Colonic mucosa (tissue), 4 donors: Measurements from ENCODE around the gene KCNIP4. TPM values are rescaled to one million over a fixed set of nuclear protein-coding genes. Genes with fewer than 3 reads are reported as not detected.

ENCODE experiments used
- DNase-seq: peaks from one replicate; pipeline ENCODE4 v3.0.0-alpha.2; 2020
- H3K27ac ChIP-seq: fragments of 200-600 bp; one replicate; pipeline ENCODE4 v1.8.0; 2021
- H3K27me3 ChIP-seq: fragments of 200-600 bp; one replicate; pipeline ENCODE4 v1.8.0; 2021
- H3K36me3 ChIP-seq: fragments of 200-600 bp; one replicate; pipeline ENCODE4 v1.8.0; 2021
- H3K4me1 ChIP-seq: fragments of 200-600 bp; one replicate; pipeline ENCODE4 v1.8.0; 2021; ENCODE audit warnings: mild to moderate bottlenecking
- H3K4me3 ChIP-seq: fragments of 200-600 bp; one replicate; pipeline ENCODE4 v1.8.0; 2021
- H3K9ac ChIP-seq, 2 donors: one replicate each; pipeline ENCODE4 v1.7.0; 2013; ENCODE audit warnings: control low read depth in 2 of 2, low read depth in 2 of 2, low read length in 2 of 2
- H3K9me3 ChIP-seq: fragments of 200-600 bp; one replicate; pipeline ENCODE4 v1.8.0; 2021
- CTCF ChIP-seq: fragments of 200-600 bp; IDR thresholded peaks from one replicate; pipeline ENCODE4 v1.8.0; 2022; ENCODE audit warnings: antibody characterized with exemption, mild to moderate bottlenecking
- intact Hi-C: fragments of 100-400 bp; cut with DNase I; formaldehyde crosslinking; loops from one replicate; pipeline ENCODE4 v1.14.1; 2022
- total RNA-seq, 2 donors: library from RNA; stranded (reverse); fragmentation: NEBNext Ultra II Directional in 1 of 2; extraction: Animal tissue kit (Norgen Biotek cat#: 25700) in 1 of 2; gene quantifications; one replicate each; pipeline ENCODE4 v1.2.1, GENCODE V29; 2021
- donor health status: healthy.
- donor health status: DM: no; HTN: no; CAD: no.
- donor health status: DM: no; HTN: no; CAD: no.

The KCNIP4 gene
- total RNA-seq, 2 donors from 2014 or later, result 0.67 to 1.2 TPM

- Histone ChIP-seq H3K27me3 (no peaks in the 10 kb centered on the region), H3K9me3 (no peaks in the 10 kb centered on the region), H3K36me3 (no peaks in the 10 kb centered on the region), H3K27ac (no peak overlapping the region), H3K4me1 (no peaks in the 10 kb centered on the region), H3K9ac (no peak overlapping the region), H3K4me3 (no peak overlapping the region)
- no peak for TF ChIP-seq CTCF
- no peak for DNase-seq
- intact Hi-C loops, result no loop called here
Observed at GRCh38 chr4:21733894-21734630, 214.5 kb downstream of the KCNIP4 start.

GRCh38 chr4:21728304-21728703 lies 220.3 kb downstream of the KCNIP4 start:
- TF ChIP-seq CTCF, result no peak
- H3K27ac ChIP-seq, result no peak overlapping the region
- H3K4me1 ChIP-seq, result no peaks in the 10 kb centered on the region
- no peaks in the 10 kb centered on the region for H3K36me3 ChIP-seq
- H3K9me3 ChIP-seq, result no peaks in the 10 kb centered on the region
- H3K4me3 ChIP-seq, result no peak overlapping the region
- no peaks in the 10 kb centered on the region for H3K27me3 ChIP-seq
- no peak overlapping the region for H3K9ac ChIP-seq
- no peak for DNase-seq
- intact Hi-C loops, result no loop called here

GRCh38 chr4:21726255-21726815 lies 222.2 kb downstream of the KCNIP4 start:
- no peak for TF ChIP-seq CTCF
- no peak overlapping the region for H3K9ac ChIP-seq
- no peaks in the 10 kb centered on the region for H3K27me3 ChIP-seq
- no peaks in the 10 kb centered on the region for H3K9me3 ChIP-seq
- H3K4me1 ChIP-seq, result no peaks in the 10 kb centered on the region
- DNase-seq, result no peak
- H3K27ac ChIP-seq, result no peak overlapping the region
- H3K36me3 ChIP-seq, result no peaks in the 10 kb centered on the region
- H3K4me3 ChIP-seq, result no peak overlapping the region
- intact Hi-C loops, result no loop called here

DNA sequence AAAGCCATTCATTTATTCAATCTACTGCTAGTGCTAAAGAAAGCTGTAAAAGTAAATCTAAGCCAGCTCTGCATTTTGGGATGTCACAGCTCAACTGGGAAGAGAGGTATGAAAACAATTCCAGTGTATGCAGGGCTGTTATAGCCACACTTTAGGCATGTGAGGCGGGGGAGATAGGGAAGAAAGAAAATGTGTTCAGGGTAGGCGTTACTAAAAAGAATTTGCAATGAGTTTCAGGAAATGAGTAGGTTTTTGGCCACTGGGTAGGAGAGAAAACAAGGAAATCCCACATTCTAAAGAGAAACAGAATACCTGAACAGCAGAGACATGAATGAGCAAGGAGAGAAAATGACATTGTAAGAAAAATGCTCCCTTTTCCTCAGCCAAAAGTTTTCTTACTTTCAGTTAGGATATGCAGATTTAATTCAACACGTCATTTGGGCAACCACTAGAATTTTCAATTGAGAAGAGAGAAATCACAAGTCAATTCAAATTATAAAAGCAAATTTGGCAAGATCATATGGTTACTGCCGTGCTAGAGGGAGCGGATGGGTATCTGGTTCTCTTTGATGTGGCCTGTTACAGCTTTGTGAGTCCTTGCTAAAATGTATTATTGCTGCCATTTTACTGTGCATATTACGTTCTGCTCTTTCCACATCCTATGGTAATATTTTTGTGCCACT lies 226.3 kb downstream of the KCNIP4 start:
- intact Hi-C loops, result no loop called here

GRCh38 chr4:21716531-21716930 lies 232.0 kb downstream of the KCNIP4 start:
- no peak for DNase-seq
- Histone ChIP-seq H3K4me3 (no peak overlapping the region), H3K9ac (no peak overlapping the region), H3K4me1 (no peaks in the 10 kb centered on the region), H3K27me3 (no peaks in the 10 kb centered on the region), H3K36me3 (no peaks in the 10 kb centered on the region), H3K27ac (no peak overlapping the region), H3K9me3 (no peaks in the 10 kb centered on the region)
- TF ChIP-seq CTCF, result no peak
- intact Hi-C loops, result no loop called here

More for the DNA sequence above, 226.3 kb downstream of the KCNIP4 start:
- H3K36me3 ChIP-seq, result no peaks in the 10 kb centered on the region
- DNase-seq, result no peak
- no peaks in the 10 kb centered on the region for H3K4me1 ChIP-seq
- TF ChIP-seq CTCF, result no peak
- no peak overlapping the region for H3K27ac ChIP-seq
- H3K9ac ChIP-seq, result no peak overlapping the region
- no peaks in the 10 kb centered on the region for H3K9me3 ChIP-seq
- H3K27me3 ChIP-seq, result no peaks in the 10 kb centered on the region
- H3K4me3 ChIP-seq, result no peak overlapping the region
